Keratinocyte (primary cell): Measurements from ENCODE around the gene ZC3H10. TPM values are rescaled to one million over a fixed set of nuclear protein-coding genes. Genes with fewer than 3 reads are reported as not detected.

ENCODE experiments used
- DNase-seq: peaks from one replicate; pipeline ENCODE4 v3.0.0-alpha.2; 2011; ENCODE audit warnings: low read depth, missing footprints, low spot score
- FAIRE-seq: peaks from 2 replicates; lab custom pipeline; 2011; peaks lifted over from hg19 to GRCh38; lab: Jason Lieb, UNC
- H2AFZ ChIP-seq: 2 replicates; pipeline ENCODE4 v1.6.0; 2012; ENCODE audit warnings: low read length, control low read depth, inconsistent platforms; ENCODE audit not compliant: control insufficient read depth
- H3K27ac ChIP-seq: 2 replicates; pipeline ENCODE4 v1.5.1; 2011; ENCODE audit warnings: low read length; ENCODE audit not compliant: control insufficient read depth, insufficient read depth
- H3K27me3 ChIP-seq: 3 replicates; pipeline ENCODE4 v1.6.0; 2011; ENCODE audit warnings: low read length; ENCODE audit not compliant: control insufficient read depth, insufficient read depth; ENCODE audit errors: extremely low read depth
- H3K36me3 ChIP-seq, 2 experiments: 2 replicates in 1 of 2; 3 replicates in 1 of 2; pipeline ENCODE4 v1.5.1; 2011; ENCODE audit warnings: low read length in 2 of 2, mild to moderate bottlenecking in 1 of 2; ENCODE audit not compliant: control insufficient read depth in 2 of 2, insufficient read depth in 2 of 2; ENCODE audit errors: extremely low read depth in 1 of 2
- H3K4me1 ChIP-seq: 3 replicates; pipeline ENCODE4 v1.5.1; 2011; ENCODE audit warnings: low read length; ENCODE audit not compliant: control insufficient read depth, insufficient read depth; ENCODE audit errors: extremely low read depth
- H3K4me2 ChIP-seq: 3 replicates; pipeline ENCODE4 v1.6.0; 2011; ENCODE audit warnings: low read depth, low read length; ENCODE audit not compliant: control insufficient read depth, insufficient read depth; ENCODE audit errors: extremely low read depth
- H3K4me3 ChIP-seq, 3 experiments: fragments of 200-600 bp in 1 of 3; sonication (generic) in 1 of 3; 2 replicates in 2 of 3; 3 replicates in 1 of 3; pipeline ENCODE4 v1.5.1; 2011 to 2016; ENCODE audit warnings: low read length in 3 of 3, mild to moderate bottlenecking in 3 of 3, control low read depth in 2 of 3, inconsistent platforms in 1 of 3, low read depth in 1 of 3, mixed read lengths in 1 of 3, mixed run types in 1 of 3, moderate library complexity in 1 of 3; ENCODE audit not compliant: control insufficient read depth in 2 of 3, insufficient read depth in 2 of 3; ENCODE audit errors: extremely low read depth in 1 of 3
- H3K79me2 ChIP-seq: 2 replicates; pipeline ENCODE4 v1.6.0; 2012; ENCODE audit warnings: low read length; ENCODE audit not compliant: control insufficient read depth, insufficient read depth
- H3K9ac ChIP-seq: 3 replicates; pipeline ENCODE4 v1.6.0; 2011; ENCODE audit warnings: low read length; ENCODE audit not compliant: control insufficient read depth, insufficient read depth; ENCODE audit errors: extremely low read depth
- H3K9me1 ChIP-seq: 3 replicates; pipeline ENCODE4 v1.6.0; 2011; ENCODE audit warnings: low read length; ENCODE audit not compliant: control insufficient read depth, insufficient read depth; ENCODE audit errors: extremely low read depth
- H3K9me3 ChIP-seq: 2 replicates; pipeline ENCODE4 v1.5.1; 2012; ENCODE audit warnings: low read depth, low read length; ENCODE audit not compliant: control insufficient read depth
- H4K20me1 ChIP-seq: 3 replicates; pipeline ENCODE4 v1.6.0; 2011; ENCODE audit warnings: low read length; ENCODE audit not compliant: control insufficient read depth, insufficient read depth; ENCODE audit errors: extremely low read depth
- CTCF ChIP-seq, 3 experiments: IDR thresholded peaks in 1 of 3; conservative IDR thresholded peaks in 1 of 3; optimal IDR thresholded peaks in 1 of 3; 2 replicates in 2 of 3; 3 replicates in 1 of 3; pipeline versions ENCODE3 to v1.5.1; 2011; ENCODE audit warnings: low read length in 3 of 3, mild to moderate bottlenecking in 3 of 3, moderate library complexity in 2 of 3, control low read depth in 1 of 3, inconsistent platforms in 1 of 3; ENCODE audit not compliant: insufficient read depth in 2 of 3; ENCODE audit errors: extremely low read depth in 1 of 3
- EZH2 ChIP-seq: IDR thresholded peaks from one replicate; pipeline ENCODE4 v1.6.1; 2012; ENCODE audit warnings: inconsistent platforms, mild to moderate bottlenecking, low read length, moderate library complexity
- dilution Hi-C: fragments of 300-500 bp; cut with MboI; formaldehyde crosslinking; loops from one replicate; pipeline ENCODE4 v1.7.0; 2020; ENCODE audit warnings: low sequenced_read_pairs; ENCODE audit not compliant: extremely low pct_ligation_motif_present
- polyA plus RNA-seq, 5 experiments: library from polyadenylated mRNA; depleted of rRNA in 3 of 5; stranded (reverse) in 3 of 5; stranded (forward) in 1 of 5; unstranded in 1 of 5; fragments of >200 nt; gene quantifications; 1 replicate in 1 of 5; 2 replicates in 3 of 5; 3 replicates in 1 of 5; pipeline versions ENCODE4 v1.2.1 to v1.2.3, GENCODE V29; 2011 to 2012; ENCODE audit warnings: missing spikeins in 2 of 5, low read depth in 1 of 5, low replicate concordance in 1 of 5

ZC3H10 gene
- polyA plus RNA-seq, 1 donor (not counting 4 experiments of a cell fraction or from before 2014, with no cell fraction given): 0.85 TPM

GRCh38 chr12:56084958-56085543 lies 33.0 kb upstream of the ZC3H10 start:
- H3K4me1 ChIP-seq: peaks cover 16% of the 10 kb centered on the region
- no peak overlapping the region for H3K4me2 ChIP-seq
- peaks cover 4 to 15% of the 10 kb centered on the region in 2 experiments for H3K36me3 ChIP-seq
- H3K4me3 ChIP-seq: no peak overlapping the region
- FAIRE-seq (no peak), DNase-seq (no peak)
- H3K9me3 ChIP-seq: no peaks in the 10 kb centered on the region
- H2AFZ ChIP-seq: no peak overlapping the region
- dilution Hi-C loops: no loop called here
- TF ChIP-seq EZH2 (no peak), CTCF (optimal IDR thresholded peaks at IDR 0.05 in 1 of 3, IDR thresholded peaks at IDR 0.05 in 1 of 3, conservative IDR thresholded peaks at IDR 0.05 in 1 of 3; ENCODE audit: extremely low read depth in 1 of 3, insufficient read depth in 2 of 3, low read length in 3 of 3) (peak; percentile 52 to 57 (median 56))
- H4K20me1 ChIP-seq: no peaks in the 10 kb centered on the region
- H3K79me2 ChIP-seq: no peaks in the 10 kb centered on the region
- H3K27me3 ChIP-seq: no peaks in the 10 kb centered on the region
- no peaks in the 10 kb centered on the region for H3K9me1 ChIP-seq
- no peak overlapping the region for H3K27ac ChIP-seq
- H3K9ac ChIP-seq: no peak overlapping the region

- Histone ChIP-seq H3K9me1 (no peaks in the 10 kb centered on the region), H4K20me1 (no peaks in the 10 kb centered on the region), H3K4me2 (no peak overlapping the region), H3K9me3 (no peaks in the 10 kb centered on the region), H3K27me3 (no peaks in the 10 kb centered on the region), H3K4me1 (peaks cover 11% of the 10 kb centered on the region), H2AFZ (no peak overlapping the region), H3K79me2 (no peaks in the 10 kb centered on the region), H3K9ac (no peak overlapping the region), H3K36me3 (peaks cover 4 to 15% of the 10 kb centered on the region in 2 experiments), H3K27ac (no peak overlapping the region), H3K4me3 (no peak overlapping the region)
- DNase-seq (no peak), FAIRE-seq (no peak)
- dilution Hi-C loops: no loop called here
- TF ChIP-seq EZH2 (no peak), CTCF (optimal IDR thresholded peaks at IDR 0.05 in 1 of 3, IDR thresholded peaks at IDR 0.05 in 1 of 3, conservative IDR thresholded peaks at IDR 0.05 in 1 of 3; ENCODE audit: extremely low read depth in 1 of 3, insufficient read depth in 2 of 3, low read length in 3 of 3) (no peak)
Measured at GRCh38 chr12:56086096-56086495, 32.0 kb upstream of the ZC3H10 start.
